Effector CD8-positive, alpha-beta T cell (primary cell): ENCODE results near the gene LRRC28.
A peak's percentile ranks its signal among the peaks of the same experiment; 100 is the strongest.

Source experiments
- DNase-seq: peaks from one replicate; lab custom pipeline; 2025; lab: John Stamatoyannopoulos, UW

LRRC28 gene

GRCh38 chr15:99343208-99343607 is 91.9 kb downstream of the LRRC28 start:
- DNase-seq, result no peak

- DNase-seq, result peak; percentile 33
These were observed 92.7 kb downstream of the LRRC28 start for GRCh38 chr15:99343881-99344551.

- DNase-seq, result no peak
These were observed 93.4 kb downstream of the LRRC28 start for GRCh38 chr15:99344639-99345038.

- DNase-seq, result no peak
These were observed 94.0 kb downstream of the LRRC28 start for GRCh38 chr15:99345242-99345641.

GRCh38 chr15:99345832-99346462 is 94.7 kb downstream of the LRRC28 start:
- DNase-seq, result no peak

GRCh38 chr15:99347574-99347973 is 96.3 kb downstream of the LRRC28 start:
- no peak for DNase-seq

- DNase-seq, result no peak
These were observed 97.1 kb downstream of the LRRC28 start for GRCh38 chr15:99348412-99348811.

- no peak for DNase-seq
These were observed 99.1 kb downstream of the LRRC28 start for GRCh38 chr15:99350408-99350807.

GRCh38 chr15:99359769-99360168 is 108.5 kb downstream of the LRRC28 start:
- DNase-seq, result no peak

- no peak for DNase-seq
These were observed 110.4 kb downstream of the LRRC28 start for GRCh38 chr15:99361545-99362185.

GRCh38 chr15:99365242-99365641 is 114.0 kb downstream of the LRRC28 start:
- no peak for DNase-seq

- DNase-seq, result no peak
These were observed 114.7 kb downstream of the LRRC28 start for GRCh38 chr15:99366013-99366412.

- DNase-seq, result no peak
These were observed 117.5 kb downstream of the LRRC28 start for GRCh38 chr15:99368743-99369142.

- DNase-seq, result no peak
These were observed 117.9 kb downstream of the LRRC28 start for GRCh38 chr15:99369196-99369595.

GRCh38 chr15:99371180-99372103 is 120.2 kb downstream of the LRRC28 start:
- no peak for DNase-seq

- no peak for DNase-seq
These were observed 133.9 kb downstream of the LRRC28 start for GRCh38 chr15:99385005-99385669.

GRCh38 chr15:99385865-99386264 is 134.6 kb downstream of the LRRC28 start:
- DNase-seq, result no peak

GRCh38 chr15:99386391-99386790 is 135.1 kb downstream of the LRRC28 start:
- no peak for DNase-seq

- DNase-seq, result no peak
These were observed 136.3 kb downstream of the LRRC28 start for GRCh38 chr15:99387421-99388168.

GRCh38 chr15:99390667-99391066 is 139.4 kb downstream of the LRRC28 start:
- DNase-seq, result no peak

GRCh38 chr15:99393641-99394040 is 142.4 kb downstream of the LRRC28 start:
- no peak for DNase-seq
